ENCODE results near the gene GAB2.

- TF ChIP-seq CTCF (conservative IDR thresholded peaks at IDR 0.05; ENCODE audit: low read length) (no peak), EZH2phosphoT487 (IDR thresholded peaks at IDR 0.05; ENCODE audit: borderline replicate concordance, low read depth, low read length) (no peak)
These were observed 3.2 kb upstream of the GAB2 start for GRCh38 chr11:78420796-78421209.
